Lung (tissue), 12 donors: Measurements from ENCODE around the gene MMP24. TPM values are rescaled to one million over a fixed set of nuclear protein-coding genes. Genes with fewer than 3 reads are reported as not detected.

Source experiments
- ATAC-seq: fragments of 200-7000 bp; cut with Tn5 transposase; one replicate; pipeline ENCODE4 v1.9.1; 2020; ENCODE audit warnings: moderate number of reproducible peaks; ENCODE audit not compliant: insufficient read depth, low FRiP score
- DNase-seq, 3 donors: peaks; one replicate each; pipeline ENCODE4 v3.0.0-alpha.2; 2013 to 2017
- H3K27ac ChIP-seq, 2 donors: one replicate each; pipeline ENCODE4 v1.5.1; 2013; ENCODE audit warnings: mild to moderate bottlenecking in 2 of 2, moderate library complexity in 2 of 2, control low read depth in 1 of 2, inconsistent platforms in 1 of 2, low read depth in 1 of 2, low read length in 1 of 2
- H3K27me3 ChIP-seq, 3 donors: one replicate each; pipeline ENCODE4 v1.5.1; 2013; ENCODE audit warnings: low read length in 2 of 3; ENCODE audit not compliant: control insufficient read depth in 3 of 3, insufficient read depth in 3 of 3
- H3K36me3 ChIP-seq, 4 donors: one replicate each; pipeline ENCODE4 v1.5.1; 2013; ENCODE audit warnings: low read length in 4 of 4, mild to moderate bottlenecking in 1 of 4, moderate library complexity in 1 of 4; ENCODE audit not compliant: control insufficient read depth in 4 of 4, insufficient read depth in 4 of 4
- H3K4me1 ChIP-seq, 5 donors: one replicate each; pipeline ENCODE4 v1.5.1; 2013; ENCODE audit warnings: low read length in 5 of 5, mild to moderate bottlenecking in 2 of 5, moderate library complexity in 1 of 5; ENCODE audit not compliant: control insufficient read depth in 5 of 5, insufficient read depth in 5 of 5
- H3K4me3 ChIP-seq: one replicate; pipeline ENCODE4 v1.5.1; 2013; ENCODE audit warnings: mild to moderate bottlenecking, control low read depth, moderate library complexity
- H3K9ac ChIP-seq, 2 donors: one replicate each; pipeline ENCODE4 v1.5.1; 2013; ENCODE audit warnings: low read length in 2 of 2, control low read depth in 1 of 2; ENCODE audit not compliant: insufficient read depth in 1 of 2
- H3K9me3 ChIP-seq, 4 donors: one replicate each; pipeline ENCODE4 v1.5.1; 2013; ENCODE audit warnings: low read length in 3 of 4, mild to moderate bottlenecking in 1 of 4, moderate library complexity in 1 of 4; ENCODE audit not compliant: control insufficient read depth in 4 of 4, insufficient read depth in 3 of 4
- CTCF ChIP-seq: IDR thresholded peaks from 2 replicates; pipeline ENCODE4 v1.5.1; 2012; ENCODE audit warnings: mild to moderate bottlenecking; ENCODE audit errors: control extremely low read depth, extremely low read depth
- WGBS, 2 donors: extraction: QIAGEN DNeasy Blood & Tissue Kit; methylation state at CpG; one replicate each; pipeline ENCODE4 v1.1.7; 2013; 5-methylcytosine and 5-hydroxymethylcytosine counted together
- polyA plus RNA-seq, 2 donors: library from polyadenylated mRNA; stranded (reverse); fragments of 200-250 nt; gene quantifications; one replicate each; pipeline ENCODE4 v1.2.1, GENCODE V29; 2013
- total RNA-seq, 2 donors: library from RNA; depleted of rRNA in 1 of 2; stranded (reverse); fragments of >200 nt in 1 of 2; gene quantifications; one replicate each; pipeline ENCODE4 v1.2.1, GENCODE V29; 2014 to 2021
- donor health status: control.
- donor health status: control.
- donor health status: Bipolar disorder and iron deficiency.
- donor health status: healthy.
- donor health status: DM: yes; HTN: yes; CAD: no.

Gene MMP24
- total and polyA plus RNA-seq, 4 donors, result 2.3 to 10.1 (median 6.7) TPM

GRCh38 chr20:35303382-35303734 is 76.9 kb downstream of the MMP24 start:
- ATAC-seq (no peak), DNase-seq (no peak)
- Histone ChIP-seq H3K4me3 (no peak overlapping the region), H3K36me3 (peaks cover 0 to 10% (median 2%) of the 10 kb centered on the region in 4 donors), H3K9me3 (no peaks in the 10 kb centered on the region), H3K27me3 (no peaks in the 10 kb centered on the region), H3K4me1 (peaks cover 0 to 10% (median 2%) of the 10 kb centered on the region in 5 donors), H3K9ac (no peak overlapping the region), H3K27ac (no peak overlapping the region)
- 86 to 92% methylated on average over 11 of the region's 11 CpGs for WGBS, 2 donors
- TF ChIP-seq CTCF, result no peak

GRCh38 chr20:35303735-35304491 is 77.4 kb downstream of the MMP24 start:
- Histone ChIP-seq H3K27me3 (no peaks in the 10 kb centered on the region), H3K27ac (no peak overlapping the region), H3K9me3 (no peaks in the 10 kb centered on the region), H3K4me3 (no peak overlapping the region), H3K4me1 (peaks cover 0 to 10% (median 2%) of the 10 kb centered on the region in 5 donors), H3K9ac (no peak overlapping the region), H3K36me3 (peaks cover 0 to 10% (median 2%) of the 10 kb centered on the region in 4 donors)
- no peak for ATAC-seq
- TF ChIP-seq CTCF, result peak; percentile 88
- WGBS, 2 donors, result 31 to 35% methylated on average over 18 of the region's 18 CpGs
- DNase-seq, result peak; percentile 82 to 88 (median 82)

GRCh38 chr20:35304956-35305355 is 78.5 kb downstream of the MMP24 start:
- ATAC-seq, result no peak
- Histone ChIP-seq H3K27ac (peak overlapping the region in 1 of 2 donors; percentile 70), H3K9ac (no peak overlapping the region), H3K9me3 (no peaks in the 10 kb centered on the region), H3K36me3 (peaks cover 0 to 10% (median 2%) of the 10 kb centered on the region in 4 donors), H3K27me3 (no peaks in the 10 kb centered on the region), H3K4me3 (no peak overlapping the region), H3K4me1 (peaks cover 0 to 10% (median 2%) of the 10 kb centered on the region in 5 donors)
- no peak for TF ChIP-seq CTCF
- no peak for DNase-seq
- 92 to 93% methylated on average over 6 of the region's 6 CpGs for WGBS, 2 donors
